Activated CD8-positive, alpha-beta T cell treated with anti-CD3 and anti-CD28 coated beads for 36 hours (primary cell): ENCODE results near the gene POLR3H. TPM values are rescaled to one million over a fixed set of nuclear protein-coding genes. Genes with fewer than 3 reads are reported as not detected.

ENCODE experiments used
- ATAC-seq: fragments of 200-7000 bp; cut with Tn5 transposase; one replicate; pipeline ENCODE4 v1.10.0; 2021; ENCODE audit warnings: mild to moderate bottlenecking, moderate library complexity
- CTCF ChIA-PET: fragments of 350-600 bp; sonication (Branson Sonifier 250); formaldehyde crosslinking; loops from one replicate; lab custom pipeline; 2021; ENCODE audit warnings: antibody characterized with exemption; lab: Charles Lee
- POLR2A ChIA-PET: fragments of 350-600 bp; sonication (Branson Sonifier 250); formaldehyde crosslinking; loops from one replicate; lab custom pipeline; 2021; ENCODE audit warnings: antibody characterized with exemption; lab: Charles Lee
- DNase-seq: peaks from one replicate; pipeline ENCODE4 v3.0.0-alpha.2; 2020
- H3K27ac Mint-ChIP-seq: one replicate; pipeline ENCODE4 v1.8.0; 2021; ENCODE audit warnings: mild to moderate bottlenecking, mixed read lengths
- H3K27me3 Mint-ChIP-seq: one replicate; pipeline ENCODE4 v1.8.0; 2021; ENCODE audit warnings: mixed read lengths
- H3K36me3 Mint-ChIP-seq: one replicate; pipeline ENCODE4 v1.8.0; 2021; ENCODE audit warnings: low read depth, mixed read lengths
- H3K4me1 Mint-ChIP-seq: one replicate; pipeline ENCODE4 v1.8.0; 2021; ENCODE audit warnings: low read depth, mixed read lengths
- H3K4me3 Mint-ChIP-seq: one replicate; pipeline ENCODE4 v1.8.0; 2021; ENCODE audit warnings: mild to moderate bottlenecking, moderate library complexity, mixed read lengths
- H3K9me3 Mint-ChIP-seq: one replicate; pipeline ENCODE4 v1.8.0; 2021; ENCODE audit warnings: mixed read lengths
- intact Hi-C: fragments of 100-400 bp; cut with micrococcal nuclease; formaldehyde crosslinking; loops from one replicate; pipeline ENCODE4 v1.10.0; 2022
- total RNA-seq, 2 experiments: library from RNA; stranded (reverse); gene quantifications; one replicate each; pipeline ENCODE4 v1.2.3, GENCODE V29; 2021
- TF ChIP-seq, protein P1 (sequence below): fragments of 200-600 bp; IDR thresholded peaks from one replicate; pipeline ENCODE4 v1.8.0; 2022; ENCODE audit warnings: antibody characterized with exemption, mild to moderate bottlenecking

The POLR3H gene
- total RNA-seq, 2 experiments from 2014 or later = 26.8 to 29.0 TPM

DNA sequence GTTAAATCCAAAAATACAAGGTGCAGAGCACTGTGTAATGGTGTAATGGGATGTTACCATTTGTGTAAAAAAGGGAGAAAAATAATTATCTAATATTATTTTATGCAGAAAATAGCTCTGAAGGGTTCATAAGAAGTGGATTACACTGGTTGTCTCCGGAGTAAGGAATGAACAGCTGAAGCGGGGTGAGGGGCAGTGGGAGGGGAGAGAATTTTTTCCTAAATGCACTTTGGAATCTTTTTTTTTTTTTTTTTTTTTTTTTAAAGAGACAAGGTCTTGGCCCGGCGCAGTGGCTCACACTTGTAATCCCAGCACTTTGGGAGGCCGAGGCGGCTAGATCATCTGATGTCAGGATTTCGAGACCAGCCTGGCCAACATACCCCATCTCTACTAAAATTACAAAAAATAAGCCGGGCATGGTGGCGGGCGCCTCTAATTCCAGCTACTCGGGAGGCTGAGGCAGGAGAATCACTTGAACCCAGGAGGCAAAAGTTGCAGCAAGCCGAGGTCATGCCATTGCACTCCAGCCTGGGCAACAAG, 6.8 kb upstream of the POLR3H start:
- TF ChIP-seq, protein P1, sequence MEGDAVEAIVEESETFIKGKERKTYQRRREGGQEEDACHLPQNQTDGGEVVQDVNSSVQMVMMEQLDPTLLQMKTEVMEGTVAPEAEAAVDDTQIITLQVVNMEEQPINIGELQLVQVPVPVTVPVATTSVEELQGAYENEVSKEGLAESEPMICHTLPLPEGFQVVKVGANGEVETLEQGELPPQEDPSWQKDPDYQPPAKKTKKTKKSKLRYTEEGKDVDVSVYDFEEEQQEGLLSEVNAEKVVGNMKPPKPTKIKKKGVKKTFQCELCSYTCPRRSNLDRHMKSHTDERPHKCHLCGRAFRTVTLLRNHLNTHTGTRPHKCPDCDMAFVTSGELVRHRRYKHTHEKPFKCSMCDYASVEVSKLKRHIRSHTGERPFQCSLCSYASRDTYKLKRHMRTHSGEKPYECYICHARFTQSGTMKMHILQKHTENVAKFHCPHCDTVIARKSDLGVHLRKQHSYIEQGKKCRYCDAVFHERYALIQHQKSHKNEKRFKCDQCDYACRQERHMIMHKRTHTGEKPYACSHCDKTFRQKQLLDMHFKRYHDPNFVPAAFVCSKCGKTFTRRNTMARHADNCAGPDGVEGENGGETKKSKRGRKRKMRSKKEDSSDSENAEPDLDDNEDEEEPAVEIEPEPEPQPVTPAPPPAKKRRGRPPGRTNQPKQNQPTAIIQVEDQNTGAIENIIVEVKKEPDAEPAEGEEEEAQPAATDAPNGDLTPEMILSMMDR = no peak
- H3K27ac Mint-ChIP-seq = no peak overlapping the region
- ATAC-seq = no peak
- no peak for DNase-seq
- ChIA-PET CTCF (interaction anchor here (0.8 to 1.9 kb wide), 2 partner anchors 24 to 46 kb away, joined by 3 to 4 read pairs; no protein-coding TSS in a partner anchor), POLR2A (interaction anchor here (1.0 kb wide), 1 partner anchor 170 kb away, joined by 3 read pairs; no protein-coding TSS in a partner anchor)
- H3K27me3 Mint-ChIP-seq = peaks cover 4% of the 10 kb centered on the region
- no peak overlapping the region for H3K4me3 Mint-ChIP-seq
- H3K9me3 Mint-ChIP-seq = no peaks in the 10 kb centered on the region
- no peaks in the 10 kb centered on the region for H3K4me1 Mint-ChIP-seq
- H3K36me3 Mint-ChIP-seq = no peaks in the 10 kb centered on the region
- intact Hi-C loops = no loop called here

DNA sequence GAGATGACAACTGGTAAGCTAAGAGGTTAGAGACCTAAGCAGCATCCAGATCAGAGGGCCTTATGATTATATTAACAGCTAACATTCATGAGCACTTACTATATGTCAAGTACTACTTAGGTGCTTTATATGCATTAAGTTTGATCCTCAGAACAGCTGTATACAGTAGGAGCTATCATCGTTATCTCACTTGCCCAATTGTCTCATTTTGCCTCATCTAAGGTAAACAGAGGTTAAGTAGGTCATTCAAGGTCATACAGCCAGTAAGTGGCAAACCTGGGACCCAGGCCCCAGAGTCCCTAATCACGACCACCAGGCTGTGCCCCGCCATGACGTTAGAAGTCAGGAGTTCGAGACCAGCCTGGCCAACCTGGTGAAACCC, 4.6 kb upstream of the POLR3H start:
- no peak overlapping the region for H3K4me3 Mint-ChIP-seq
- ChIA-PET CTCF (interaction anchor here (1.0 to 1.7 kb wide), 2 partner anchors 146 to 148 kb away, joined by 3 to 4 read pairs; no protein-coding TSS in a partner anchor), POLR2A (no interaction called here)
- DNase-seq (no peak), ATAC-seq (no peak)
- H3K27ac Mint-ChIP-seq = no peak overlapping the region
- H3K4me1 Mint-ChIP-seq = peaks cover 10% of the 10 kb centered on the region
- no peaks in the 10 kb centered on the region for H3K9me3 Mint-ChIP-seq
- peaks cover 1% of the 10 kb centered on the region for H3K36me3 Mint-ChIP-seq
- intact Hi-C loops = no loop called here
- TF ChIP-seq, protein P1 = no peak
- peaks cover 4% of the 10 kb centered on the region for H3K27me3 Mint-ChIP-seq

DNA sequence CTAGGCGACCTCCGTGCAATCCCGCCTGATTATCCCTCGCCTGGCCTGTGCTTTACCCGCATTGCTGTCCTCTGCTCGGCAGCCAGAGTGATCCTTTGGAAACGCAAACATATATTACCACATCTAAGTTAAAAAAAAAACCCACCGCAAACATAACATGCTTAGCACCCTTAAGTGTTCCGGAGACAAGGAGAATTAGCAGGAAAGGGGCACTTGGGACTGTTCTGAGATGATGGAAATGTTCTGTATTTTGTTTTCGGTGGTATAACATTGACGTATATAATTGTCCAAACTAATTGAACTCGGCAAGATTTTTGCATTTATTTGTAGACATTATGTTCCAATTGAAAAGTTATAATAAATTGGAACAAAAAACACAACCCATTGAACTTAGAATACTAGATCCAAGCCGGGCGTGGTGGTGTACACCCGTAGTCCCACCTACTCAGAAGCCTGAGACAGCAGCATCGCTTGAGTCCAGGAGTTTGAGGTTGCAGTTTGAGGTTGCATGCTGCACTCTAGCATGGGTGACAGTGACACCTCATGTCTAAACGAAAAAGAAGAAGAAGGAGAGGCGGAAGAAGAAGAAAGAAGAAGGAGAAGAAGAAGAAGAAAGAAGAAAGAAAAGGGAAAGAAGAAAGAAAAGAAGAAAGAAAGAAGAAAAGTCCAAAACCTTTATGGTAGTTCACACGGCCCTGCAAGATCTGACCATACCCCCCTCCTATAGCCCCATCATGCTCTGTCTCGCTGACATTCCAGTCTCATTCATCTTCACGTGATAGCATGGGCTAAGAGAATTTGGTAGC, 604 bp upstream of the POLR3H start:
- intact Hi-C loops = no loop called here
- Mint-ChIP-seq H3K36me3 (peaks cover 17% of the 10 kb centered on the region), H3K27me3 (no peaks in the 10 kb centered on the region), H3K4me1 (peaks cover 34% of the 10 kb centered on the region), H3K4me3 (peak overlapping the region; percentile 93), H3K27ac (peak overlapping the region; percentile 95), H3K9me3 (no peaks in the 10 kb centered on the region)
- ChIA-PET CTCF (no interaction called here), POLR2A (interaction anchor here (1.4 to 1.8 kb wide), 2 partner anchors 46 to 74 kb away, joined by 3 to 7 read pairs; no protein-coding TSS in a partner anchor)
- ATAC-seq (no peak), DNase-seq (peak; percentile 39)
- TF ChIP-seq, protein P1 = no peak

DNA sequence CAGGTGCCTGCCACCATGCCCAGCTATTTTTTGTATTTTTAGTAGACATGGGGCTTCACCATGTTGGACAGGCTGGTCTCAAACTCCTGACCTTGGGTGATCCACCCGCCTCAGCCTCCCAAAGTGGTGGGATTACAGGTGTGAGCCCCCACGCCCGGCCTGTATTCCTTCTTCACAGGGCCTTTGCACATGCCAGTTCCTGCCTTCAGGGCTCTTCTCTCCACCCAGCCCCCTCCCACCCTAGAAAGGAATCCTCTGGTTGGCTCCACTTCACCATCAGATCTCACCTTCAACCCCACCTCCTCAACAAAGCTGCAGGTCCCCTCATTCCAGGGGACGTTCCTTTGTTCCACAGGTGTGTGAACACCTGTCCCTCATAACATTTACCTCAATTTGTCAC, 2.0 kb downstream of the POLR3H start:
- intact Hi-C loops = no loop called here
- peaks cover 34% of the 10 kb centered on the region for H3K4me1 Mint-ChIP-seq
- ChIA-PET CTCF (interaction anchor here (1.1 to 2.9 kb wide), 2 partner anchors 15 to 23 kb away, joined by 3 to 14 read pairs; no protein-coding TSS in a partner anchor), POLR2A (interaction anchor here (0.8 to 2.3 kb wide), 3 partner anchors 10 to 74 kb away, joined by 3 to 7 read pairs (median 3); partner anchors contain the start of gene PHF5A)
- H3K36me3 Mint-ChIP-seq = peaks cover 26% of the 10 kb centered on the region
- TF ChIP-seq, protein P1 = no peak
- no peak for DNase-seq
- no peaks in the 10 kb centered on the region for H3K9me3 Mint-ChIP-seq
- no peaks in the 10 kb centered on the region for H3K27me3 Mint-ChIP-seq
- H3K4me3 Mint-ChIP-seq = peak overlapping the region; percentile 93
- no peak for ATAC-seq
- peak overlapping the region; percentile 68 for H3K27ac Mint-ChIP-seq
